ENCODE results near the gene RNU5B-1. TPM values are rescaled to one million over a fixed set of nuclear protein-coding genes. Genes with fewer than 3 reads are reported as not detected.

RNU5B-1 gene
- total and polyA plus RNA-seq, 2 experiments from 2014 or later = not detected

DNA sequence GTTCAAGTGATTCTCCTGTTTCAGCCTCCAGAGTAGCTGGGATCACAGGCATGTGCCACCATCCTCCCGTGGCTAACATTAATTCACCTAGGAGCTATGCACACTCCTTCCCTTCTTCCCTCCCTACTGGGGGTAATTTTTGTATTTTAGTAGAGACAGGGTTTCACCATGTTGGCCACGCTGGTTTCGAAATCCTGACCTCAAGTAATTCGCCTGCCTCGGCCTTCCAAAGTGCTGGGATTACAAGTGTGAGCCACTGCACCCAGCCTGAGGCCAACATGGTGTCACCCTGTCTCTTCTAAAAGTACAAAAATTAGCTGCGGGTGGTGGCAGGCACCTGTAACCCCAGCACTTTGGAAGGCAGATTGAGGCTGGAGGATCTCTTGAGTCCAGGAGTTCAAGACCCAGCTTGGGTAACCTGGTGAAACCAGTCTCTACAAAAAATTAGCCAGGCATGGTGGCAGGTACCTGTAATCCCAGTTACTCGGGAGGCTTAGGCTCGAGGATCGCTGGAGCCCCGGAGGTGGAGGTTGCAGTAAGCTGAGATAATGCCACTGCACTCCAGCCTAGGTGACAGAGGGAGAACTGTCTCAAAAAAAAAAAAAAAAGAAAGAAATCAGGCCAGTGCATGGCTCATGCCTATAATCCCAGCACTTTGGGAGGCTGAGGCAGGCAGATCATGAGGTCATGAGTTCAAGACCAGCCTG lies 6.1 kb downstream of the RNU5B-1 start:
- peaks cover 2% of the 10 kb centered on the region for H3K4me1 ChIP-seq (ENCODE audit: insufficient read depth)
- no peak for DNase-seq (ENCODE audit: low spot score)
- WGBS (ENCODE audit: low lambda C conversion rate, missing lambda C conversion rate) = 90% methylated on average over 10 of the region's 10 CpGs
- H3K36me3 ChIP-seq (replicated peaks; ENCODE audit: insufficient read depth, low read depth) = no peaks in the 10 kb centered on the region
- no peaks in the 10 kb centered on the region for H3K9me2 ChIP-seq (replicated peaks; ENCODE audit: insufficient read depth)
- H4K20me1 ChIP-seq (ENCODE audit: insufficient read depth, poor library complexity, severe bottlenecking) = no peaks in the 10 kb centered on the region
- H3K4me2 ChIP-seq = no peak overlapping the region
- H3K27ac ChIP-seq = no peak overlapping the region
- no peak overlapping the region for H2AFZ ChIP-seq
- H3K9me3 ChIP-seq (ENCODE audit: low read depth) = no peaks in the 10 kb centered on the region
- H3K27me3 ChIP-seq = no peaks in the 10 kb centered on the region
- H3K79me2 ChIP-seq = no peaks in the 10 kb centered on the region
- H3K4me3 ChIP-seq = no peak overlapping the region
- TF ChIP-seq, protein P1, sequence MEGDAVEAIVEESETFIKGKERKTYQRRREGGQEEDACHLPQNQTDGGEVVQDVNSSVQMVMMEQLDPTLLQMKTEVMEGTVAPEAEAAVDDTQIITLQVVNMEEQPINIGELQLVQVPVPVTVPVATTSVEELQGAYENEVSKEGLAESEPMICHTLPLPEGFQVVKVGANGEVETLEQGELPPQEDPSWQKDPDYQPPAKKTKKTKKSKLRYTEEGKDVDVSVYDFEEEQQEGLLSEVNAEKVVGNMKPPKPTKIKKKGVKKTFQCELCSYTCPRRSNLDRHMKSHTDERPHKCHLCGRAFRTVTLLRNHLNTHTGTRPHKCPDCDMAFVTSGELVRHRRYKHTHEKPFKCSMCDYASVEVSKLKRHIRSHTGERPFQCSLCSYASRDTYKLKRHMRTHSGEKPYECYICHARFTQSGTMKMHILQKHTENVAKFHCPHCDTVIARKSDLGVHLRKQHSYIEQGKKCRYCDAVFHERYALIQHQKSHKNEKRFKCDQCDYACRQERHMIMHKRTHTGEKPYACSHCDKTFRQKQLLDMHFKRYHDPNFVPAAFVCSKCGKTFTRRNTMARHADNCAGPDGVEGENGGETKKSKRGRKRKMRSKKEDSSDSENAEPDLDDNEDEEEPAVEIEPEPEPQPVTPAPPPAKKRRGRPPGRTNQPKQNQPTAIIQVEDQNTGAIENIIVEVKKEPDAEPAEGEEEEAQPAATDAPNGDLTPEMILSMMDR (IDR thresholded peaks at IDR 0.05; ENCODE audit: poor library complexity) = no peak
- no peak for TF ChIP-seq EZH2phosphoT487 (IDR thresholded peaks at IDR 0.05; ENCODE audit: low read depth, severe bottlenecking, unreplicated experiment)

DNA sequence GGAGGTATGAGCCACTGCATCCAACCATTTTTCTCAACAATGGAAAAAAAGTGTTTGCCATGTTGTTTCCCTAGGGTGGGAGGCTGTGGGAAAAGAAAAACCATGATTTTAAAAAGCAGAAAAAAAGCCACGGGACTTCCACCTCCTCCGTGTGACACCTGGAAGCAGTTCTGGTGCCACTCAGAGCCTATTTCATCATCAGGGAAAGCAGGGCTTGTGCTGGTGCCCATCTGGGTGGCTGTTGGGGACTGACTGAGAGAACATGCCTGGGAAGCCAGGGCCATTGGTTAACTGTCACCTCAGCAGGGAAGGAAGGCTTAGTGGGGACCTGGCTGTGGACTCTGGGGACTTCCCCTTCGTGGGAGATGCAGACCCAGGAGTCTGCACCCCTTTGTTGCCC lies 7.3 kb downstream of the RNU5B-1 start:
- TF ChIP-seq, protein P1 (IDR thresholded peaks at IDR 0.05; ENCODE audit: poor library complexity) = no peak
- TF ChIP-seq EZH2phosphoT487 (IDR thresholded peaks at IDR 0.05; ENCODE audit: low read depth, severe bottlenecking, unreplicated experiment) (no peak), EZH2 (IDR thresholded peaks at IDR 0.05; ENCODE audit: borderline replicate concordance) (no peak)
- Histone ChIP-seq H3K9me3 (ENCODE audit: low read depth) (no peaks in the 10 kb centered on the region), H3K27me3 (no peaks in the 10 kb centered on the region), H3K9me2 (replicated peaks; ENCODE audit: insufficient read depth) (no peaks in the 10 kb centered on the region), H3K36me3 (replicated peaks; ENCODE audit: insufficient read depth, low read depth) (no peaks in the 10 kb centered on the region), H3K79me2 (no peaks in the 10 kb centered on the region), H3K27ac (no peak overlapping the region), H3K4me2 (no peak overlapping the region), H3K4me3 (no peak overlapping the region), H2AFZ (no peak overlapping the region), H3K4me1 (ENCODE audit: insufficient read depth) (peaks cover 2% of the 10 kb centered on the region), H4K20me1 (ENCODE audit: insufficient read depth, poor library complexity, severe bottlenecking) (no peaks in the 10 kb centered on the region)
- 65% methylated on average over 3 of the region's 3 CpGs for WGBS (ENCODE audit: low lambda C conversion rate, missing lambda C conversion rate)
- no peak for DNase-seq (ENCODE audit: low spot score)

DNA sequence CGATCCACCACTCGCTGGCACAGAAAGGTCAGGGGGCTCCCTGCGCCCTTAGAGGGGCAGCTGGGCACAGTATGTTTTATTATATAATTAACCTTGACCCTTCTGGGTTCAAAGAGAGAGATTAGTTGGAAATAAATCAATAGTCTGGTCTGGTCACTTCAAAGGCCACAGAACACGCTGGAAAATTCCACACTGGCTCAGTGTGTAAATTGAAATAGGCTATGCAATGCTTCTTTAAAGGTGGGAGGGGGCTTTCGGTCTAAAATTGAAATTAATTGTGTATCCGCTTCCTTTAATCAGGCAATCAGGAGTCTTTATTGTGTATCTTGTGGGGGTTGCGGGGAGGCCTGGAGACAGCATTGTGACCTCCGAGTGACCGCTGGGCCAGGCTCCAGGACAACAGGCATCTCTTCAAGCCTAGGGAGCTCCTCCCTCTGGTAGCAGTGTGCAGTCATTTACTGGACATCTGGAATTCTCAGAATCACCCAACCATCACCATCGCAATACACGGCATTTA lies 8.0 kb downstream of the RNU5B-1 start:
- TF ChIP-seq EZH2phosphoT487 (IDR thresholded peaks at IDR 0.05; ENCODE audit: low read depth, severe bottlenecking, unreplicated experiment) (no peak), EZH2 (IDR thresholded peaks at IDR 0.05; ENCODE audit: borderline replicate concordance) (no peak)
- TF ChIP-seq, protein P1 (IDR thresholded peaks at IDR 0.05; ENCODE audit: poor library complexity) = no peak
- WGBS (ENCODE audit: low lambda C conversion rate, missing lambda C conversion rate) = 45% methylated on average over 11 of the region's 11 CpGs
- H3K79me2 ChIP-seq = no peaks in the 10 kb centered on the region
- H3K36me3 ChIP-seq (replicated peaks; ENCODE audit: insufficient read depth, low read depth) = no peaks in the 10 kb centered on the region
- H3K4me1 ChIP-seq (ENCODE audit: insufficient read depth) = peaks cover 2% of the 10 kb centered on the region
- no peaks in the 10 kb centered on the region for H3K9me3 ChIP-seq (ENCODE audit: low read depth)
- H3K27ac ChIP-seq = no peak overlapping the region
- no peaks in the 10 kb centered on the region for H3K9me2 ChIP-seq (replicated peaks; ENCODE audit: insufficient read depth)
- H3K27me3 ChIP-seq = no peaks in the 10 kb centered on the region
- H3K4me2 ChIP-seq = no peak overlapping the region
- no peaks in the 10 kb centered on the region for H4K20me1 ChIP-seq (ENCODE audit: insufficient read depth, poor library complexity, severe bottlenecking)
- no peak overlapping the region for H2AFZ ChIP-seq
- DNase-seq (ENCODE audit: low spot score) = no peak
- no peak overlapping the region for H3K4me3 ChIP-seq
